DND-41 (cell line): Measurements from ENCODE around the gene LYPD3.

Experiments used
- EZH2 ChIP-seq: IDR thresholded peaks from 3 replicates; pipeline ENCODE4 v1.6.1; 2012; ENCODE audit warnings: borderline replicate concordance, low read depth, mild to moderate bottlenecking, moderate library complexity, low read length, inconsistent platforms; ENCODE audit not compliant: severe bottlenecking
- TF ChIP-seq, protein P1 (sequence below): IDR thresholded peaks from 2 replicates; pipeline ENCODE4 v1.5.1; 2012; ENCODE audit warnings: borderline replicate concordance, low read length, moderate library complexity, mild to moderate bottlenecking; ENCODE audit not compliant: poor library complexity, severe bottlenecking; ENCODE audit errors: extremely low read depth

DNA sequence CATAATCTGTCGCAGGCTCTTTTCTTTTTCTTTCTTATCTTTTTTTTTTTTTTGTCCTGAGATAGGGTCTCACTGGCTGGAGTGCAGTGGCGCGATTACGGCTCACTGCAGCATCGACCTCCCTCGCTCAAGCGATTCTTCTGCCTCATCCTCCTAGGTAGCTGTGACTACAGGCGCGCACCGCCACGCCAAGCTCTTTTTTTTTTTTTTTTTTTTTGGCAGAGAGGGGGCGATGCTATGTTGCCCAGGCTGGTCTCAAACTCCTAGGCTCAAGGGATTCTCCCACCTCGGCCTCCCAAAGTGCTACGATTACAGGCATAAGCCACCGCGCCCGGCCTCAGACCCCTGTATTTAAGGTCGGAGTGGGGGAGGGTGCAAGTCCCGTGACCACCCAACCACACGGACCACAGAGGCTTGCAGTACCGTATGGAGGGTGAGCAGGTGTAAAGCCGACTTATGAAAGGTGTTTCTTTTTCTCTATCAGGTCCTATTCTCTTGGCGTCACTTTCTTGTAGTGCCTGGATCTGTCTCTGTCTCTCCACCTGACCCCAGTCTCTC is 37.1 kb upstream of the LYPD3 start:
- TF ChIP-seq, protein P1, sequence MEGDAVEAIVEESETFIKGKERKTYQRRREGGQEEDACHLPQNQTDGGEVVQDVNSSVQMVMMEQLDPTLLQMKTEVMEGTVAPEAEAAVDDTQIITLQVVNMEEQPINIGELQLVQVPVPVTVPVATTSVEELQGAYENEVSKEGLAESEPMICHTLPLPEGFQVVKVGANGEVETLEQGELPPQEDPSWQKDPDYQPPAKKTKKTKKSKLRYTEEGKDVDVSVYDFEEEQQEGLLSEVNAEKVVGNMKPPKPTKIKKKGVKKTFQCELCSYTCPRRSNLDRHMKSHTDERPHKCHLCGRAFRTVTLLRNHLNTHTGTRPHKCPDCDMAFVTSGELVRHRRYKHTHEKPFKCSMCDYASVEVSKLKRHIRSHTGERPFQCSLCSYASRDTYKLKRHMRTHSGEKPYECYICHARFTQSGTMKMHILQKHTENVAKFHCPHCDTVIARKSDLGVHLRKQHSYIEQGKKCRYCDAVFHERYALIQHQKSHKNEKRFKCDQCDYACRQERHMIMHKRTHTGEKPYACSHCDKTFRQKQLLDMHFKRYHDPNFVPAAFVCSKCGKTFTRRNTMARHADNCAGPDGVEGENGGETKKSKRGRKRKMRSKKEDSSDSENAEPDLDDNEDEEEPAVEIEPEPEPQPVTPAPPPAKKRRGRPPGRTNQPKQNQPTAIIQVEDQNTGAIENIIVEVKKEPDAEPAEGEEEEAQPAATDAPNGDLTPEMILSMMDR = no peak
- TF ChIP-seq EZH2 = no peak
